Bronchial epithelial cell (primary cell): ENCODE data around the gene SUGCT. TPM values are rescaled to one million over a fixed set of nuclear protein-coding genes. Genes with fewer than 3 reads are reported as not detected.

Experiments
- DNase-seq: peaks from one replicate; pipeline ENCODE4 v3.0.0-alpha.2; 2010; ENCODE audit warnings: low read depth
- FAIRE-seq: peaks from 2 replicates; lab custom pipeline; 2011; peaks lifted over from hg19 to GRCh38; lab: Jason Lieb, UNC
- H3K27me3 ChIP-seq: 2 replicates; pipeline ENCODE4 v1.5.1; 2011; ENCODE audit warnings: low read length; ENCODE audit not compliant: control insufficient read depth, insufficient read depth
- H3K36me3 ChIP-seq: 2 replicates; pipeline ENCODE4 v1.5.1; 2011; ENCODE audit warnings: low read length; ENCODE audit not compliant: control insufficient read depth, insufficient read depth
- H3K4me3 ChIP-seq: 2 replicates; pipeline ENCODE4 v1.5.1; 2011; ENCODE audit warnings: mild to moderate bottlenecking, low read depth, low read length, control low read depth
- total RNA-seq: library from RNA; depleted of rRNA; stranded (reverse); fragments of >200 nt; gene quantifications from 2 replicates; pipeline ENCODE4 v1.2.1, GENCODE V29; 2014
- TF ChIP-seq, protein P1 (sequence below): IDR thresholded peaks from 2 replicates; pipeline ENCODE4 v1.5.1; 2011; ENCODE audit warnings: mild to moderate bottlenecking, moderate library complexity, low read length, control low read depth, inconsistent platforms; ENCODE audit not compliant: insufficient read depth, severe bottlenecking

The SUGCT gene
- total RNA-seq, 1 donor from 2014 or later = 7.4 TPM

DNA sequence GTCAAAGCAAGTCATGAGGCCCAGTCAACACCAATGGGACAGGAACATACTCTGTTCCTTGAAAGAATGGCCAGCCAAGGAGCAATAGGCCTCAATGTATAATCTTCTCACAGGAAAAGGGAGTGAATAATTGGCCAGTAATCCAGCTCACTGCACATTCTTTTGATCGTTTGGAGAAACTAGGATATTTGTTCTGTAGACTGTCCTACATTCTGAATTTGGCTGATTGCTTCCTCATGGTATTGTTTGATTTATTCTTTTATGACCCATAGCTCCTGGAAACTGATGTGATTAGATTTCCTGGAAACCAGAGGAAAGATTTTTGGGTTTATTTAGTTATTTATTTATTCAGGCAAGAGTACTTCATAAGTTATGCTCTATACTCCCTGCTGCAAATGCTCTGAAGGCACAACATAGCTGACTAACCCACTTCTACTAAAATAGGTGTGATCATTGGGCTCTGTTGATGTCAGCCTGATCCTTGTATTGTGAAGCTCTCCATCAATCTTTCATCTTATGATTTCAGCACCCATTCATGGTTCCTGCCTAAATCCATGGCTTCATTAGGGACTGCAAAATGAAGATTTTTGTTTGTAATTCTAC, 745.2 kb downstream of the SUGCT start:
- no peak for FAIRE-seq
- Histone ChIP-seq H3K36me3 (no peaks in the 10 kb centered on the region), H3K4me3 (no peak overlapping the region), H3K27me3 (no peaks in the 10 kb centered on the region)
- TF ChIP-seq, protein P1, sequence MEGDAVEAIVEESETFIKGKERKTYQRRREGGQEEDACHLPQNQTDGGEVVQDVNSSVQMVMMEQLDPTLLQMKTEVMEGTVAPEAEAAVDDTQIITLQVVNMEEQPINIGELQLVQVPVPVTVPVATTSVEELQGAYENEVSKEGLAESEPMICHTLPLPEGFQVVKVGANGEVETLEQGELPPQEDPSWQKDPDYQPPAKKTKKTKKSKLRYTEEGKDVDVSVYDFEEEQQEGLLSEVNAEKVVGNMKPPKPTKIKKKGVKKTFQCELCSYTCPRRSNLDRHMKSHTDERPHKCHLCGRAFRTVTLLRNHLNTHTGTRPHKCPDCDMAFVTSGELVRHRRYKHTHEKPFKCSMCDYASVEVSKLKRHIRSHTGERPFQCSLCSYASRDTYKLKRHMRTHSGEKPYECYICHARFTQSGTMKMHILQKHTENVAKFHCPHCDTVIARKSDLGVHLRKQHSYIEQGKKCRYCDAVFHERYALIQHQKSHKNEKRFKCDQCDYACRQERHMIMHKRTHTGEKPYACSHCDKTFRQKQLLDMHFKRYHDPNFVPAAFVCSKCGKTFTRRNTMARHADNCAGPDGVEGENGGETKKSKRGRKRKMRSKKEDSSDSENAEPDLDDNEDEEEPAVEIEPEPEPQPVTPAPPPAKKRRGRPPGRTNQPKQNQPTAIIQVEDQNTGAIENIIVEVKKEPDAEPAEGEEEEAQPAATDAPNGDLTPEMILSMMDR = no peak
- DNase-seq = no peak

DNA sequence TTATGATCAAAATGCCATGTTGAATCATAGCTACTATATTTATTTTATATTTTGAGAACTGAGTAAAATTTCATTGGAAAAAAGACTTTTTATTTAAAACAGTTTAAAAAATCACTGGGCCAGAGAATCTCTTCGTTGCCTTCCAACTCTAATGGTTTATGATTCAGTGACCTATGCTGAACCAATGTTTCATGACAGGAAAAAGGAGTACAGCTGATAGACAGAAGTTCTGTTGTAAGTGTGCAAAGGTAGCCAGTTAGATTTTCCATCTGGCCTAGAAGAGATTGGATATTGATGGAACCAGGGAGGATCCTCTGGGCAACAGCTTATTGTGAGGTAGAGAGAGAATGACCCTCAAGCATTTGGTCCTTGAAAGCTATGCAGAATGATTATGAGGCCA, 745.8 kb downstream of the SUGCT start:
- Histone ChIP-seq H3K36me3 (no peaks in the 10 kb centered on the region), H3K4me3 (no peak overlapping the region), H3K27me3 (no peaks in the 10 kb centered on the region)
- TF ChIP-seq, protein P1 = no peak
- DNase-seq = no peak
- no peak for FAIRE-seq

DNA sequence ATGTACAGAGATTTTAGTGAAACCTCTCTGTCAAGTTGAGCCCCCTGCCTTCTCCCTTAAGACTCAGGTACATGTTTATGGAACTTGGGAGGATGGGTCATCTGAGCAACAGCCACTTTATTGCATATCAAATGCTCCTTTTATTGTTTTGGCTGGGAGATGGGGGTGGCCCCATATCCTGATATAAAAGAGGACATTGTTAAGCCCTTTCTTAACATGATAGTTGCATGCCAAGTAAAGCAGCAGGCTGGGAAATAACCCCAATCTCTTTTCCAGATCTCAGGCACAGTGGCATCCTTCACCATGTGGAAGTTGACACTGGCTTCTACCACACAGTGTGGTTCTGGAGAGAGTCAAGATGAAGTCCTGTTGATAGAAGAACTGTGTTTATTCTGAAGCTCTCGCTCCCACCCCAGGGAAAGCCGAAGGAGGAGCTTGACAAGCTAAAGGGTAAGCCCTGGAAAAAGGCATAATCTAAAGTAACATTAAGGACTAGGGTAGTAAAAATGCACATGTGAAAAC, 746.7 kb downstream of the SUGCT start:
- no peak for FAIRE-seq

DNA sequence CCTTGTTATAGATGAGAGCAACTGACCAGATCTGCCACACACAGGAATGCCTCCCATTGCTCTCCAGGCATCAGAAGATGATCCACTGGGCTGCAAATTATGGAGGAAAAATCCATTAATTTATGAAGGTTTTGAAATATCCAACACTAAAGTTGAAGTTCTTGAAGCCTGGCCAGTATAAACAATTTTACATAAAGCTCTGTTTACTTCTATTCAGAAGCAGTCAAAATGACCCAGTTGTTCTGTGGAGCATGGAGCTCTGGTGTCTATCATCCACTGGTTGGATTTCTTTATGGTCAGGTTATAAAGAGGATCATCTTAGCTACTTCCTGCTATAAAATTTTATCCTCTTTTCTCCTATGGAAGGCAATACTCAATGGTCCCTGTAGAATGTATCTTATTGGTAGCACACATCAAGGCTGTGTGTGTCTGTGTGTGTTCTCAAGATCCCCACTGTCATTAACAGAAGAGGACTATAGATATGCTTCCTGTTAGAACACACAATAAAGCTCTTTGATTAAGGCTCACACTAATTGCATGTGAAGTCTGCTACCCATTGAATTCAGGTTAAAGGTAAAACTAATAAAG, 747.4 kb downstream of the SUGCT start:
- TF ChIP-seq, protein P1 = no peak
- FAIRE-seq = no peak

More for the DNA sequence above, 746.7 kb downstream of the SUGCT start:
- H3K4me3 ChIP-seq = no peak overlapping the region
- no peak for DNase-seq
- TF ChIP-seq, protein P1 = no peak
- H3K27me3 ChIP-seq = no peaks in the 10 kb centered on the region
- no peaks in the 10 kb centered on the region for H3K36me3 ChIP-seq

DNA sequence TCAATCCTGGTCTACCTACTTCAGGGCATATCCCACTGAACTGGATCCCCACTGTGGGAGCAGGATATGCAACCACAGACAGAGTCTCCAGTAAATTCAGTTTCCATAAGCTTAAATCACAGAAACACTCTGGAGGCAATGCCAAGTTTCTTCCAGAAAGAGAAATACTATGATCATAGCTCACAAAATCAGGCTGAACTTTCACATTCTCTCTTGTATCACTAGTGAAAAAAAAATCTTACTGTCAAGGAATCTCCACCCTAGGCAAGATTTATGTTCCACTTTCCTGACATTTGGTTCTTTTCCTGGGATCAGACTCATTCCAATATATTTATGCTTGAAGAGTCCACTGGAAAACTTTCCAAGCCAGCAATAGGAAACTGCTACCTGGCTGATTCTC, 749.0 kb downstream of the SUGCT start:
- no peaks in the 10 kb centered on the region for H3K27me3 ChIP-seq
- TF ChIP-seq, protein P1 = no peak
- no peaks in the 10 kb centered on the region for H3K36me3 ChIP-seq
- no peak for FAIRE-seq
- no peak overlapping the region for H3K4me3 ChIP-seq
- no peak for DNase-seq

More for the DNA sequence above, 747.4 kb downstream of the SUGCT start:
- DNase-seq = no peak
- Histone ChIP-seq H3K36me3 (no peaks in the 10 kb centered on the region), H3K4me3 (no peak overlapping the region), H3K27me3 (no peaks in the 10 kb centered on the region)

DNA sequence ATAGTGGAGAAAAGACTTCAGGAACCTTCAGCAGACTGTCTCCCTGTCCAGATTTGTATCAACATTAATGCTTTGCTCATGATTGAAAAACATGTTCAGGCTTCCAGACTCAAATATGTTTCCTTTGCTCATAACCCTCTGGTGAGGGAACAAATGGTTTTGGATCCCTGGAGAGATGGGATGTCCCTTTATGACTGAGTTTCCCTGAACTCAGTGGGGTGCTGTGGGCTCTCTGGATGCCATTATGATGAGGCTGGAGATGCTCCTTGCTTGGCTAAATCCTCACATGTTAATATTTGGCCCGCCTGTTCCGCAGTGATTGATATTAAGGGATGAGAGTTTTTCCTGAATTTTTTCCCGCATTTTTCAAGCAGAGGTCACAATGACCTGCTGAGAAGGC, 749.4 kb downstream of the SUGCT start:
- DNase-seq = no peak
- H3K27me3 ChIP-seq = no peaks in the 10 kb centered on the region
- no peak overlapping the region for H3K4me3 ChIP-seq
- TF ChIP-seq, protein P1 = no peak
- FAIRE-seq = no peak
- no peaks in the 10 kb centered on the region for H3K36me3 ChIP-seq
